HG03280 (cell line): ENCODE data around the gene INA.
"Not testable (repeated sequence)": the region's sequence is repeated elsewhere in the genome, so short reads cannot be mapped to it uniquely, and the experiment has no call there.

Source experiments
- ATAC-seq: cut with Tn5 transposase; IDR thresholded peaks from one replicate; pipeline ENCODE4 v1.9.1; 2021; ENCODE audit warnings: mild to moderate bottlenecking, moderate library complexity; ENCODE audit not compliant: unreplicated experiment

The INA gene

GRCh38 chr10:103276896-103277712, at the start of gene INA:
Gene INA, plus strand, starts transcription at chr10:103277138. Its CDS starts 74 bp downstream, at chr10:103277212.
- ATAC-seq: no peak

- ATAC-seq: no peak
Observed at GRCh38 chr10:103227416-103227815, 49.5 kb upstream of the INA start.

DNA sequence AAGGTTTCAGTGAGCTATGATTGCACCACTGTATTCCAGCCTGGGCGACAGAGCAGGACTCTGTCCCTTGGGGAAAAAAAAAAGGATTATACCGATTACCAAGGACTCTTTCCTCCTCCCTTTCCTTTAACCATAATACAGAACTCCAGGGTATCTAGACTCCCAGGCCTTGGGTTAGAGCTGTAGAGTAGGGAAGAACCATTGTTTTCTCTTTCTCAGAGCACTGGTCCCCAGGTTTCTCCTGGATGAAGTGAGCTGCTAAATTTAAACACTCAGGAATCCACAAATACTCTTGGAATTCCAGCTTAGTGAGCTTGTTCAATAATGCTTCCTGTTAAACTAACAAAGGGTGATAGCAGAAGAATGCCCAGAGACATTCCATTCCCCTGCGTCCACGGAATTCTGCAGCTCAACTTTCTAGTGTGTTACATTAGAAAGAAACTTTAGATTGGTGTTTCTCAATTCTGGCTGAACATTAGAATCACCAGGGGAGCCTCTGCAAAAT, 45.8 kb upstream of the INA start:
- no peak for ATAC-seq

DNA sequence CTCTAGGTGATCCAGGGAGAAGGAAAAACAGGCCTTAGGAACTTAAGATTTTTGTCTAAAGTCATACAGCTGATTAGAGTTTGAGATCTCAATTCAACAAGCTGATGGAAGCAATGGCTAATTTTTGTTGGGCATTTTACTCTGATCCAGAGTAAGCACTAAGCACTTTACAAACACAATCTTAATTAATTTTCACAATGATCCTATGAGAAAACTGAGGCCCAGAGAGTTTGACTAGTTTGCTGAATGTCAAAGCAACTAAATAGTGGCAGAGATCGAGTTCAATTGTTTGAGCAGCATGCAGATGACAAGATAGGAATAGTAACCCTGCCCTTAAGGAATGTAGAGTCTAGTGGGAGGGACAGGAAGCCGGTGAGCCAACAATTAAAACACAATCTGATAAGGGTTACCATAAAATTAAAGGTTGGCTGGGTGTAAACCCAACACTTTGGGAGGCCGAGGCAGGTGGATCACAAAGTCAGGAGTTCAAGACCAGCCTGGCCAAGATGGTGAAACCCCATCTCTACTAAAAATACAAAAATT, 44.7 kb upstream of the INA start:
- no peak for ATAC-seq

DNA sequence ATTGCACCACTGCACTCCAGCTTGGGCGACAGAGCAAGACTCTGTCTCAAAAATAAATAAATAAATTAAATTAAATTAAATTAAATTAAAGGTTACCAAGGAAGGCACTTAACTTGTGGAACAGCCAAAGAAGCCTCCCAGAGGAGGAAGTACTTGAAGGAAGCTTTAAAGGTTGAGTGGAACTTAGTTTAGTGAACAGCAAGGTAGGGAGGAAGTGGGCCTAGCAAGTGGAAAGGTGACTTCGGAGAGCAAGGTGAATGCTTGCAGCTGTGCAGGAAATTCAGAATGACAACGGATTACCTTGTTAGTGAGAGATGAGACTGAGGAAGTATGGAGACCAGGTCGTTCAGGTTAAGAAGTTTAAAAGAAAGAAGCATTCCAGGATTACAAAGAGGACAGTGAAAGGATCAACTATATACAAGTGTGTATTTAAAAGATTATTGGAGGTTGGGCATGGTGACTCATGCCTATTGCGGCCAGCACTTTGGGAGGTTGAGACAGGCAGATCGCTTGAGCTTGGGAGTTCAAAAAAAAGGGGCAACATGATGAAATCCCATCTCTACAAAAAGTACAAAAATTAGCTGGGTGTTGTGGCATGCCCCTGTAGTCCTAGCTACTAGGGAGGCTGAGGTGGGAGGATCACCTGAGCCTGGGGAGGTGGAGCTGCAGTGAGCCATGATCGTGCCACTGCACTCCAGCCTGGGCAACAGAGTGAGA, 44.0 kb upstream of the INA start:
- no peak for ATAC-seq

DNA sequence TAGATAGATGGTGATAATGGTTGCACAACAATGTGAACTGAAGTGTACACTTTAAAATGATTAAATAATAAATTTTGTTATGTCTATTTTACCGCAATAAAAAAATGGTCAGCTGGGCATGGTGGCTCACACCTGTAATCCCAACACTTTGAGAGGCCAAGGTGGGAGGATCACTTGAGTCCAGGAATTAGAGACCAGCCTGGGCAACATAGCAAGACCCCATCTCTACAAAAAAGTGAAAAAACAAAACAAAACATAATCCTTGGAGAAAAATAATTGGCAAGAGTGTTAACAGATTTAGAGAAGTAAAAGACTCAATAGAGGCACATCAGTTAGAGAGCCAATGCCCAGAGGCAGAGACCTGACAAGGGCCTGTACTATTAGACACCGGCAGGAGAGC, 41.2 kb upstream of the INA start:
- no peak for ATAC-seq

GRCh38 chr10:103238506-103239252, 38.3 kb upstream of the INA start:
- ATAC-seq: no peak

DNA sequence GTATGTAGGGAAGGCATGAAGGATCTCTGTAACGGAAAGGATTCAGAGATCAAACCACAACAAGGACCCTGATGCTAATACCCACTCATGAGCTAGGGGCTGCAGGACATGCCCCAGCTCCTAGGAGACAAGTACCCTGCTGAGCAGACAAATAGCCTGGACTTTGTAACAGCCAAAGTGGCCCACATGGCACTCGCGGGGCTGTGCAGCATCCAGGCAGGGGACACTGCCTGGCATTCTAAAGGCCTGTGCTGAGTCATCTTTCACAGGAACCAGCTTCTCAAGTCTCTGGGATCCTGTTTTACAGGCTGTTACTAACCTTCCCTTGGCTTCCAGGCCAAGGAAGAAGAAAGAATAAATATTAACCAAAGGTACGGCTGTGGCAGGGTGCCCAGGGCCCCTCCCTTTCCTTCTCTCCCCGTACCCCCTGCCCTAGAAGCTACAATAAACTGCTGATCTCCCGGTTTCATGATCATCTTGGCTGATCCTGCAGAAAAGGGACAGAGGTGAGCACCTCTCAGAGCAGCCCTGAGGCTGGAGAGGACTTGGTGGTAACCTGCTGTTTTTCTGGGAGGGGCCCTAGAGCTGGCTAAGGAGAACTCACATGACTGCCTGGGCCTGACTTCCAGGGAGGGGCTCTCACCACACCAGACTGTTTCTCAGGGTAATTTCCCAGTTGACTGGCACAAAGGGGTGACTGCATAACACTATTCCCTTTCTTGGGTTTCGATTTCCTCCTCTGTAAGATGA, 35.5 kb upstream of the INA start:
- ATAC-seq: no peak

DNA sequence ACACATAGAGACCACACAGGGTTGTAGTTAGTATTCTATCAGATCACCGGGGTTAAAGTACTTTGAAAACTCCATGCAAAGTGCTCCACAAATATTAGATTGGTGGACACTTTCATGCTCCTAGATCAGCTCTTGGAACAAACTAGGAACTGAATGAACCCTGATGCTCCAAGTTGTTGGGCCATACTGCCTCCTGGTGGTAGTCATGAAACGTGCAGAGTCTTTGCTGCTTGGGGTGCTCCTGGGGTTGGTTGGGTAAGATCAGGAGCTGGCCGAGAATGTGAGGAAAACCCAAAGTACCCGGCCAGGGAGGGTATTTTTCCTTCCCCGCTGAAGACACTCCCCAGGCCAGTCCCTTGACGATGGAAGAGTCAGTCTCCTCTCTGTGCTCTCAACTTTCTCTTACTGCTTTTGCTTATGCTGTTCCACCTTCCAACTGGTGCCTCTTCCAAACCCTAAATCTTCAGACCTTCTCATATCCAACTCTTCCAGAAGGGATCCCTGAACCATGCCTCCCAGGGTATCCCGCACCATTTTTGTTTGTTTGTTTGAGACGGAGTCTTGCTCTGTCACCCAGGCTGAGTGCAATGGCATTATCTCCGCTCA, 32.2 kb upstream of the INA start:
- ATAC-seq: peak; percentile 59

- not testable (repeated sequence) for ATAC-seq
Observed at GRCh38 chr10:103245587-103245986, 31.4 kb upstream of the INA start, which contains the start of gene RPEL1. Gene RPEL1, plus strand, starts transcription at chr10:103245887. Its CDS starts 110 bp downstream, at chr10:103245997.

- ATAC-seq: no peak
Observed at GRCh38 chr10:103246324-103246723, 30.6 kb upstream of the INA start.

- no peak for ATAC-seq
Observed at GRCh38 chr10:103254113-103254512, 22.8 kb upstream of the INA start.

- no peak for ATAC-seq
Observed at GRCh38 chr10:103254538-103255325, 22.2 kb upstream of the INA start.

GRCh38 chr10:103256613-103257012, 20.3 kb upstream of the INA start:
- no peak for ATAC-seq

DNA sequence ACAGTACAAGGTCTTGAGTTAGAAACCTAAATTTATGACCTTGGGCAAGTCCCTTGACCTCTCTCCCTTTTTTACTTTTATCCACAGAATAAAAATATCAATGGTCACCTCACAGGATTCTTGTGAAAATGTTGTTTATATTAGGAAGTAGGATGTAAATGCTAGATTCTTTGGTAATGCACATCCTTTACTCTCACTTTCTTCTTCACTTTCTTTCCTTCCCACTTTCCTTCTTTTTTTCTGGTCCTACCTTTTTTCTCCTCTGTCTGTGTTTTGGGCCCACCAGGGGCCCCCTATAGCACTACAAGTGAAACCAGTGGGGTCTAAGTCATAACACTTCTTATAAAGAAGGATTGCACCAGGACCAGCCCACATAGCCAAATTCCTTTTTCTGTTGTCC, 19.1 kb upstream of the INA start:
- ATAC-seq: no peak

DNA sequence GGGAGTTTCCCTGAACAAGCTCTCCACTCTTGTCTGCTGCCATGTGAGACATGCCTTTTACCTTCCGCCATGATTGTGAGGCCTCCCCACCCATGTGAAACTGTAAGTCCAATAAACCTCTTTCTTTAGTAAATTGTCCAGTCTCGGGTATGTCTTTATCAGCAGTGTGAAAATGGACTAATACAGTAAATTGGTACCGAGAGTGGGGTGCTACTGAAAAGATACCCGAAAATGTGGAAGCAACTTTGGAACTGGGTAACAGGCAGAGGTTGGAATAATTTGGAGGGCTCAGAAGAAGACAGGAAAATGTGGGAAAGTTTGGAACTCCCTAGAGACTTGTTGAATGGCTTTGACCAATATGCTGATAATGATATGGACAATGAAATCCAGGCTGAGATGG, 18.0 kb upstream of the INA start:
- ATAC-seq: not testable (repeated sequence)

DNA sequence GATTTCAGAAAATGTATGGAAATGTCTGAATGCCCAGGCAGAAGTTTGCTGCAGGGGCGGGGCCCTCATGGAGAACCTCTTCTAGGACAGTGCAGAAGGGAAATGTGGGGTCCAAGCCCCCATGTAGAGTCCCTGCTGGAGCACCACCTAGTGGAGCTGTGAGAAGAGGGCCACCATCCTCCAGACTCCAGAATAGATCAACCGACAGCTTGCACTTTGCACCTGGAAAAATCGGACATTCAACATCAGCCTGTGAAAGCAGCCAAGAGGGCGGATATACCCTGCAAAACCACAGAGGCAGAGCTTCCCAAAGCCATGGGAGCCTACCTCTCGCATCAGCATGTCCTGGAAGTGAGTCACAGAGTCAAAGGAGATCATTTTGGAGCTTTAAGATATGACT, 16.9 kb upstream of the INA start:
- no peak for ATAC-seq

GRCh38 chr10:103262229-103262628, 14.7 kb upstream of the INA start:
- ATAC-seq: no peak

DNA sequence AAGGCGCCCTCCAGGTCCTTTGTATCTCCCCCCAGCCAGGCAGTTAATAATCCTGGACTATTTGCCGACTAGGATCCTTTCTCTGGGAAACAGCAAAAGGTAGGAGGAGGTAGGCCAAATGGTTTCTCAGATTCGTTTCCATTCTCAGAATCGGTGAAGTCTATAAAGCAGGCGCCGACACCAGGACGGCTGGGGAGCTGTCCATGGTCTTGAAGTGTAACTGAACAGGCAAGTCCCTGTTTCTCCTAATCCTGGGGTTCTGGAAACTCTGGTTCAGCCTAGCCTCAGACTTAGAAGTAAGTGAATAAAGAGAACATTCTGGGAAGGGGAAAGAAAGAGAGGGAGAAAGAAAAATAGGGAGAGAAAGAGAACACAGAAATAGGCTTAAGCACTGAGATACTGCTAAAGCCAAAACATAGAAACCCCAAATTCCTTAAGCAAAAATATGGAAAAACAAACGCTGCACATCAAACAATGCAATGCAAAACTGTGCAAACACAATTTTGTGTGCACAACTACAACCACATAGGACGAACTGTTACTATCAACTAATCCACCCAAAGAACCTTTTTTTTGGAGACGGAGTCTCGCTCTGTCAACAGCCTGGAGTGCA, 11.1 kb upstream of the INA start:
- ATAC-seq: no peak
